ENCODE measurements around the gene S100A12.

DNA sequence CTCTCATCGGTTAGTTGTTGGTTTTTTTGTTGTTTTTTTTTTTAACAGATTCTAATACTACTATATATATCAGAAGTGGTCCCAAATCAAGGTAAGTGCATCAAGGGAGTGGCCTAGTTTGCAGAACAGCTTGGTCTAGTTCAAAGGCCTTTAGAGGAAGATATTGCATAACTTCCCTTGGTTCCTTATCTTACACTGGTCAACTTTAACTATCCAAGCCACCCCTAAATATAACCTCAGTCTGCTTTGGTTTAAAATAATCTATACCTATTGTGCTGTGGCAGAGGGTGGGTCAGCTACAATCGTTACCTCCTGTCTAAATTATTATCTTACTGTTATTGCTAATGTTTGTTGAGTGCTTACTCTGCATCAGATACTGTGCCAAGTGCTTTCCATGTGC lies 6.9 kb downstream of the S100A12 start:
- TF ChIP-seq, protein P1, sequence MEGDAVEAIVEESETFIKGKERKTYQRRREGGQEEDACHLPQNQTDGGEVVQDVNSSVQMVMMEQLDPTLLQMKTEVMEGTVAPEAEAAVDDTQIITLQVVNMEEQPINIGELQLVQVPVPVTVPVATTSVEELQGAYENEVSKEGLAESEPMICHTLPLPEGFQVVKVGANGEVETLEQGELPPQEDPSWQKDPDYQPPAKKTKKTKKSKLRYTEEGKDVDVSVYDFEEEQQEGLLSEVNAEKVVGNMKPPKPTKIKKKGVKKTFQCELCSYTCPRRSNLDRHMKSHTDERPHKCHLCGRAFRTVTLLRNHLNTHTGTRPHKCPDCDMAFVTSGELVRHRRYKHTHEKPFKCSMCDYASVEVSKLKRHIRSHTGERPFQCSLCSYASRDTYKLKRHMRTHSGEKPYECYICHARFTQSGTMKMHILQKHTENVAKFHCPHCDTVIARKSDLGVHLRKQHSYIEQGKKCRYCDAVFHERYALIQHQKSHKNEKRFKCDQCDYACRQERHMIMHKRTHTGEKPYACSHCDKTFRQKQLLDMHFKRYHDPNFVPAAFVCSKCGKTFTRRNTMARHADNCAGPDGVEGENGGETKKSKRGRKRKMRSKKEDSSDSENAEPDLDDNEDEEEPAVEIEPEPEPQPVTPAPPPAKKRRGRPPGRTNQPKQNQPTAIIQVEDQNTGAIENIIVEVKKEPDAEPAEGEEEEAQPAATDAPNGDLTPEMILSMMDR (IDR thresholded peaks at IDR 0.05): no peak
- TF ChIP-seq POLR2A (IDR thresholded peaks at IDR 0.05) (no peak), POLR2AphosphoS5 (IDR thresholded peaks at IDR 0.05) (no peak), EP300 (IDR thresholded peaks at IDR 0.05) (no peak)

Measured in sigmoid colon (tissue), 4 donors.